Motor neuron (in vitro differentiated cells): Measurements from ENCODE around the gene SCRT2. TPM values are rescaled to one million over a fixed set of nuclear protein-coding genes. Genes with fewer than 3 reads are reported as not detected.
"Not testable (repeated sequence)": the region's sequence is repeated elsewhere in the genome, so short reads cannot be mapped to it uniquely, and the experiment has no call there.

ENCODE experiments used
- ATAC-seq, 8 experiments: fragments of 200-7000 bp; cut with Tn5 transposase; replicated peaks in 6 of 8; 2 replicates each; pipeline ENCODE4 v1.8.0; 2021; ENCODE audit warnings: mild to moderate bottlenecking in 8 of 8, moderate library complexity in 8 of 8
- H3K27ac ChIP-seq, 2 donors: fragments of 250-450 bp; sonication (Bioruptor Pico); 2 replicates each; pipeline ENCODE4 v1.9.0; 2021; ENCODE audit warnings: antibody characterized with exemption in 2 of 2, mild to moderate bottlenecking in 2 of 2, moderate library complexity in 1 of 2
- H3K4me1 ChIP-seq, 2 donors: fragments of 250-450 bp; sonication (Bioruptor Pico); replicated peaks in 1 of 2; 2 replicates each; pipeline ENCODE4 v1.6.1; 2021; ENCODE audit warnings: antibody characterized with exemption in 2 of 2, mild to moderate bottlenecking in 2 of 2, moderate library complexity in 1 of 2
- H3K4me3 ChIP-seq, 5 donors: fragments of 250-450 bp; sonication (Bioruptor Pico); 2 replicates each; pipeline ENCODE4 v1.9.0; 2021; ENCODE audit warnings: antibody characterized with exemption in 5 of 5, mild to moderate bottlenecking in 5 of 5, moderate library complexity in 4 of 5
- WGBS, 10 experiments: fragments of 450-650 bp; shearing (Covaris generic); methylation state at CpG; one replicate each; pipeline ENCODE4 v1.0.0; 2022; 5-methylcytosine and 5-hydroxymethylcytosine counted together
- in situ Hi-C, 9 experiments: fragments of 400-800 bp; cut with MboI; loops; one replicate each; pipeline ENCODE4 v1.15.0; 2021; ENCODE audit warnings: low sequenced_read_pairs in 9 of 9, low pct_unique_long_range_greater_than_20kb in 2 of 9; ENCODE audit not compliant: unreplicated experiment in 9 of 9
- total RNA-seq, 8 experiments: library from RNA; unstranded; fragments of 300-600 nt; gene quantifications; 2 replicates each; pipeline versions ENCODE4 v1.2.3 to v1.2.4, GENCODE V29; 2022

Gene SCRT2
- 10 to 100 TPM in 1 of 8 experiments, 1 to 10 TPM in 3, under 1 TPM in 3, not detected in 1; 0.29 to 11.0 (median 4.2) TPM for total RNA-seq

- Histone ChIP-seq H3K4me1 (peaks cover 31 to 32% of the 10 kb centered on the region in 2 donors), H3K27ac (peak within 1 kb of the TSS; percentile 91 to 96), H3K4me3 (peak within 1 kb of the TSS; percentile 45 to 88 (median 66))
- 0 to 2% (median 0%) methylated on average over 2 to 13 of the region's 69 CpGs; no CpG with 5 or more reads in 3 of the 10 experiments for WGBS, 10 experiments
- ATAC-seq, result peak; percentile 62 to 99 (median 76)
- in situ Hi-C loops, result no loop called here
Measured at GRCh38 chr20:675453-676314, at the start of gene SCRT2. Gene SCRT2, minus strand, starts transcription at chr20:675802. Its CDS starts 201 bp downstream, at chr20:675601.

- 10 to 100% (median 70%) methylated on average over 1 to 5 of the region's 7 CpGs; no CpG with 5 or more reads in 3 of the 10 experiments for WGBS, 10 experiments
Measured at GRCh38 chr20:724797-725196, 49.2 kb upstream of the SCRT2 start.

GRCh38 chr20:723756-724155 lies 48.2 kb upstream of the SCRT2 start:
- WGBS, 10 experiments, result 11 to 83% (median 40%) methylated on average over 1 to 6 of the region's 8 CpGs; no CpG with 5 or more reads in 5 of the 10 experiments
- H3K27ac ChIP-seq, result no peak overlapping the region
- peaks cover 14 to 19% of the 10 kb centered on the region in 2 donors for H3K4me1 ChIP-seq
- H3K4me3 ChIP-seq, result no peak overlapping the region
- no peak for ATAC-seq
- in situ Hi-C loops, result no loop called here

More at GRCh38 chr20:724797-725196, 49.2 kb upstream of the SCRT2 start:
- in situ Hi-C loops, result loop anchor here in 5 of 9 experiments (25.0 kb wide), 1 partner anchor 162 kb away; no protein-coding TSS in a partner anchor
- not testable (repeated sequence) for H3K4me3 ChIP-seq, ATAC-seq, H3K27ac ChIP-seq
- H3K4me1 ChIP-seq, result peaks cover 12 to 13% of the 10 kb centered on the region in 2 donors

GRCh38 chr20:722822-723644 lies 47.4 kb upstream of the SCRT2 start:
- in situ Hi-C loops, result no loop called here
- 36 to 82% (median 77%) methylated on average over 3 to 10 of the region's 11 CpGs; no CpG with 5 or more reads in 1 of the 10 experiments for WGBS, 10 experiments
- H3K4me3 ChIP-seq, result no peak overlapping the region
- no peak overlapping the region for H3K27ac ChIP-seq
- H3K4me1 ChIP-seq, result peaks cover 11 to 16% of the 10 kb centered on the region in 2 donors
- no peak for ATAC-seq

GRCh38 chr20:721876-722275 lies 46.3 kb upstream of the SCRT2 start:
- in situ Hi-C loops, result no loop called here
- peaks cover 11 to 16% of the 10 kb centered on the region in 2 donors for H3K4me1 ChIP-seq
- H3K4me3 ChIP-seq, result no peak overlapping the region
- no peak overlapping the region for H3K27ac ChIP-seq
- WGBS, 10 experiments, result 0 to 86% (median 77%) methylated on average over 2 to 4 of the region's 4 CpGs; no CpG with 5 or more reads in 5 of the 10 experiments
- ATAC-seq, result no peak

- Histone ChIP-seq H3K4me1 (peaks cover 11 to 16% of the 10 kb centered on the region in 2 donors), H3K27ac (peak overlapping the region; percentile 4 to 13), H3K4me3 (no peak overlapping the region)
- peak in 7 of 8 experiments; percentile 29 to 98 (median 90) for ATAC-seq
- in situ Hi-C loops, result no loop called here
- 0 to 68% (median 16%) methylated on average over 1 to 5 of the region's 11 CpGs; no CpG with 5 or more reads in 6 of the 10 experiments for WGBS, 10 experiments
Measured at GRCh38 chr20:719816-720215, 44.2 kb upstream of the SCRT2 start.

DNA sequence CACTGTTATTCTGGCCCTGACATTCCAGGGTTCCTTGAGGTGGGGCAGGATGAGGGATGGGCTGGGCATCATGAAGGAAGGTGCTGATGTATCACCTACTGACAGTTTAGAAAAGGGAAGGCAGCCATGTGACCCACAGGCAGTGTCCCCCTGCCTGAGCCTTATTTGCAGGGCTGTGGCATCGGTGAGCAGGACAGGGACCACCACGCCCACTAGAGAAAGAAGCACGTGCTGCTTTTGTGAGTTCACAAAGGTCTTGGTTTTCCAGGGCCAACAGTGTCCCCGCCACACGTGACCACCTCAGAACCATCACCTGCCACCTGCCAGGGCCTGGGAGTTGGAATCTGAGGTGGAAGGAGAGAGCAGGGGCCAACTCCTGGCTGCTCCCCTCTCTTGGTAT lies 43.5 kb upstream of the SCRT2 start:
- no peak overlapping the region for H3K4me3 ChIP-seq
- H3K4me1 ChIP-seq, result peaks cover 11 to 16% of the 10 kb centered on the region in 2 donors
- 20 to 91% (median 49%) methylated on average over 1 to 4 of the region's 5 CpGs; no CpG with 5 or more reads in 6 of the 10 experiments for WGBS, 10 experiments
- H3K27ac ChIP-seq, result no peak overlapping the region
- in situ Hi-C loops, result no loop called here
- no peak for ATAC-seq

- WGBS, 10 experiments, result 0 to 100% (median 60%) methylated on average over 1 of the region's 5 CpGs; no CpG with 5 or more reads in 7 of the 10 experiments
Measured at GRCh38 chr20:717832-718231, 42.2 kb upstream of the SCRT2 start.

DNA sequence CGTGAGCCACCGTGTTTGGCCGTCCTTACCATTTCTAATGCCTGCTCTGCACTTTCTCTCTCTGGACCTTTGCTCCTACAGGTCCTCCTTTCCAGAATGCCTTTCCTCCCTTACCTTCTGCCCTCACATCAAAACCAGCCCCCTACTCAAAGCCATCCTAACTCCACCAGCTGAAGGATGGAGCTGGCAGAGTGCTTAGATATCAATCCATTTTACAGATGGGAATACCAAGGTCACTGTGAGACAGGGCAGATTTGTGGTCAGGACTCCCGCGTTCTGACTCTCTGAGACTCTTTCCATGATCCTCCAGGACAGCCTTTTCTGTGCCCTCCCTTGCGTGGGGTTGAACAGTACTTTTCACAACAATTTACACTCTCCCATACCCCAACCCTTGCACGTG lies 41.7 kb upstream of the SCRT2 start:
- H3K27ac ChIP-seq, result no peak overlapping the region
- WGBS, 10 experiments, result 15 to 95% (median 66%) methylated on average over 1 to 7 of the region's 7 CpGs; no CpG with 5 or more reads in 2 of the 10 experiments
- H3K4me1 ChIP-seq, result peaks cover 11 to 16% of the 10 kb centered on the region in 2 donors
- no peak overlapping the region for H3K4me3 ChIP-seq
- ATAC-seq, result no peak
- in situ Hi-C loops, result no loop called here

More at GRCh38 chr20:717832-718231, 42.2 kb upstream of the SCRT2 start:
- peaks cover 11 to 16% of the 10 kb centered on the region in 2 donors for H3K4me1 ChIP-seq
- in situ Hi-C loops, result no loop called here
- peak in 3 of 8 experiments; percentile 30 to 95 (median 95) for ATAC-seq
- H3K4me3 ChIP-seq, result no peak overlapping the region
- H3K27ac ChIP-seq, result no peak overlapping the region

DNA sequence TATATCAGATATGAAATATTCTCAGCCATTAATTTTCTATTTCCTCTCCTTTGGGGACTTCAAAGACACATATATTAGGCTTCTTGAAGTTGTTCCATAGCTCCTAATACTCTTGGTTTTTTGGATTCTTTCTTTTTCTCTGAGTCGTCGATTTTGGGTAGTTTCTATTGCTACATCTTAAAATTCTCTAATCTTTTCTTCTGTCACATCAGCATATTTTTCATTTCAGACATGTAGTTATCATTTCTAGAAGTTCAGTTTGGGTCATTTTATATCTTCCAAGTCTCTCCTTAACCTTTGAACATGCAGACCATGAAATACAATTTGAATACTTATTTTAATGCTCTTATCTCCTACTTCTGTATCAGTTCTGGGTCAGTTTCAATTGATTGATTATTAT lies 38.9 kb upstream of the SCRT2 start:
- Histone ChIP-seq H3K4me3 (no peak overlapping the region), H3K4me1 (peaks cover 10 to 18% of the 10 kb centered on the region in 2 donors), H3K27ac (no peak overlapping the region)
- WGBS, 10 experiments, result 0 to 91% (median 61%) methylated on average over 2 of the region's 2 CpGs; no CpG with 5 or more reads in 1 of the 10 experiments
- no peak for ATAC-seq
- in situ Hi-C loops, result no loop called here

DNA sequence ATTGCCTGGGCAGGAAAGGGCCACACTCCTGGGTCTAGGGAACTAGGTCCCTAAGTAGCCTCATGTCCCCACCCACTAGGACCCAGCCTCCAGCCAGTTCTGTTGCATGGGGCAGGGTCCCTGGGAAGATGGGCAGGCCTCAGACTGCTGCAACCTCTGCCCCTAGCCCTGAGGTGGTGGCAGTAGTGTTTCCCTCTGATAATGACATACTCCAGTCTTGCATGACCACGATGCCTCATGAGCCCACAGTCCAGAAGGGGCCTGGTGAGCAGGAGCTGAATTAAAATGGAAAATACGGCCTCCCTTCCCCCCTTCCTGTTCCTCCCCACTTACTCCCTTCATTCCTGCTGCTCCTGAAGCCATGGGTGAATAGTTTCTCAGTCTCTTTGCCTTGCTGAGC lies 36.0 kb upstream of the SCRT2 start:
- H3K4me3 ChIP-seq, result no peak overlapping the region
- no peak overlapping the region for H3K27ac ChIP-seq
- H3K4me1 ChIP-seq, result peaks cover 27% of the 10 kb centered on the region in 2 donors
- ATAC-seq, result no peak
- WGBS, 10 experiments, result 0 to 86% (median 80%) methylated on average over 1 to 2 of the region's 2 CpGs; no CpG with 5 or more reads in 7 of the 10 experiments
- in situ Hi-C loops, result no loop called here

DNA sequence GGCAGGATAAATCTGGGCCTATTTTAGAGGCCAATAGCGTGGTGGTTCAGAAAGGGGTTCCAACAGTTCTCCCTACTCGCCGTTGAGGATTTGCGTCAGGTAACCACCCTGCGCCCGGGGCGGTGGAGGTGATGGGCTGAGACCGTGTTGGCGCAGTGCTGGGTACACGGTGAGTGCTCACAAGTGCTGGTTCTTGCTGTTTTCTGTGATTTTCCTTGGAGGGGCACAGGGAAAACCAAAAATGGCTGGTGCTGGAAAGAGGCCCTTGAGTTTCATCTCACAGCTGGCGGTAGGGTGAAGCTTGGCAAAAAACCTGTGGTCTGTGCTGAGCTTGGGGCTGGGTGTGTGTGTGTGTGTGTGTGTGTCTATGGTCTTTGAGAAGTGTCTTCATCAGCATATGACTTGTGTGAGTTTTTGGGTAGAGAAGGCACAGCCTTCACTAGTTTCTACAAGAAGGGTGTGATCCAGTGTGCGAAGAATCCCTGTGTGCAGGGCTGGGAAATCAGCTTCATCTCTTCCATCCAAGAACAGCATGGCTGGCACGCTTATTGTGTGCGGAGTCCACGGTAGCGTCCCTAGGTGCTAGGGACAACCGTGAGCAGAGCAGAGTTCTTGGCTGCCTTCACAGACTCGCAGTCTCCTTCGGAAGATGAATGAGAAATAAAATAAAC lies 35.3 kb upstream of the SCRT2 start:
- Histone ChIP-seq H3K4me3 (no peak overlapping the region), H3K4me1 (peaks cover 27% of the 10 kb centered on the region in 2 donors), H3K27ac (peak overlapping the region; percentile 36 to 57)
- in situ Hi-C loops, result no loop called here
- peak in 2 of 8 experiments; percentile 1 to 13 for ATAC-seq
- WGBS, 10 experiments, result 31 to 91% (median 82%) methylated on average over 7 to 18 of the region's 19 CpGs; no CpG with 5 or more reads in 5 of the 10 experiments
